OCI-LY3 (cell line): Measurements from ENCODE around the gene ZNF865.

Experiments used
- H2AFZ ChIP-seq: fragments of 200-600, 300-600 bp; shearing (Covaris generic); 2 replicates; pipeline ENCODE4 v1.6.0; 2014; ENCODE audit warnings: antibody characterized with exemption, low read depth, low read length
- H3K27ac ChIP-seq: fragments of 200-600, 300-600 bp; sonication (generic); 2 replicates; pipeline ENCODE4 v1.5.1; 2014; ENCODE audit warnings: mild to moderate bottlenecking, low read length, moderate library complexity, mixed read lengths
- H3K27me3 ChIP-seq: fragments of 200-600, 300-600 bp; sonication (generic); 2 replicates; pipeline ENCODE4 v1.6.1; 2014; ENCODE audit warnings: low read depth, low read length, mixed read lengths
- H3K36me3 ChIP-seq: fragments of 200-600, 300-600 bp; sonication (generic); replicated peaks from 2 replicates; pipeline ENCODE3; 2014; ENCODE audit warnings: low read depth, low read length, mixed read lengths
- H3K4me1 ChIP-seq: fragments of 300-600, 200-600 bp; sonication (generic); 2 replicates; pipeline ENCODE4 v1.6.1; 2014; ENCODE audit warnings: low read length, mixed read lengths
- H3K4me2 ChIP-seq: fragments of 200-600, 300-600 bp; sonication (generic); 2 replicates; pipeline ENCODE4 v1.6.1; 2014; ENCODE audit warnings: low read length, mixed read lengths
- H3K4me3 ChIP-seq: fragments of 300-600, 200-600 bp; sonication (generic); 2 replicates; pipeline ENCODE4 v1.5.1; 2014; ENCODE audit warnings: antibody characterized with exemption, mild to moderate bottlenecking, low read length, moderate library complexity
- H3K79me2 ChIP-seq: fragments of 300-600, 200-600 bp; shearing (Covaris generic); 2 replicates; pipeline ENCODE4 v1.6.1; 2014; ENCODE audit warnings: mild to moderate bottlenecking, low read length, mixed read lengths
- H3K9ac ChIP-seq: fragments of 300-600, 200-600 bp; shearing (Covaris generic); 2 replicates; pipeline ENCODE4 v1.6.0; 2014; ENCODE audit warnings: mild to moderate bottlenecking, low read length, moderate library complexity
- H3K9me3 ChIP-seq: fragments of 200-600, 300-600 bp; shearing (Covaris generic); 2 replicates; pipeline ENCODE4 v1.6.1; 2014; ENCODE audit warnings: low read length, mixed read lengths; ENCODE audit not compliant: insufficient read depth
- H4K20me1 ChIP-seq: fragments of 200-600, 300-600 bp; sonication (generic); 2 replicates; pipeline ENCODE4 v1.6.1; 2016; ENCODE audit warnings: low read length, mixed read lengths; ENCODE audit not compliant: insufficient read depth
- EZH2phosphoT487 ChIP-seq: fragments of 200-600 bp; shearing (Covaris generic); IDR thresholded peaks from 2 replicates; pipeline ENCODE4 v1.6.1; 2018; ENCODE audit warnings: antibody characterized with exemption, mixed run types, low read depth
- TF ChIP-seq, protein P1 (sequence below): fragments of 200-600, 300-600 bp; sonication (generic); IDR thresholded peaks from 2 replicates; pipeline ENCODE4 v1.5.1; 2014; ENCODE audit warnings: antibody characterized with exemption, low read length, low read depth

ZNF865 gene

DNA sequence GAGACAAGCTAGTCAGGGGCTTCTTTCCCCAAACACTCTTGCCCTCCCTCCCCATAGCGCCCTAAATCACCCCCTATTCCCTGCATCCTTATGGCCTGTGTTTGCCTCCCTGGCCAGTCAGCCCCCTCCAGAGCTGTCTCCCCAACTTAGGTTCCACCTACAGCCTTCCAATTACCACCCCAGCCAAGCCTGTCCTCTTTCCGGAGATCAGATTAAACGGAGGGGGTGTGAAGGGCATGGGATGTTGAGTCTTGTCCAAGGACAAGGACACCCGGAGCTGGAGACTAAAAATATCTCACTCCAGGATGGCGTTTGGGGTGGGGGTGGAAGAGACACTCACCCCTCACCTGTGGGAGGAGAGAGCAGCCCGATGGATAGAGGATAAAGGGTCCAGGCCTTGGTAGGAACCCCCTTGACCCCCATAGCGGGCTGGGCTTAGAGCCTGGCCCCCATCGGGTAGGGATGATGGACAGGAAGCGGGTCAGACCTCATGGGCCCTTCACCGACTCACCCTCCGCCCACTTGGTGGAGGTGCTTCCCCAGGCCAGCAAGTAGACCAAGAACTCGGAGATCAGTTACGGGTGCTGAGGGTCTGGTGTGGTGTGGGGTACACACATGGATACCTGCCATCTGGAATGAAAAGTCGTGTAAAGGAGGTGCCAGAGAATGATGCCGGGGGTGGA lies 6.0 kb downstream of the ZNF865 start:
- peaks cover 55% of the 10 kb centered on the region for H3K79me2 ChIP-seq
- peaks cover 29% of the 10 kb centered on the region for H3K4me1 ChIP-seq
- peak overlapping the region; percentile 59 for H3K4me3 ChIP-seq
- H4K20me1 ChIP-seq = peaks cover 5% of the 10 kb centered on the region
- H3K27ac ChIP-seq = peak overlapping the region; percentile 88
- H3K4me2 ChIP-seq = peak overlapping the region; percentile 86
- no peak for TF ChIP-seq EZH2phosphoT487
- TF ChIP-seq, protein P1, sequence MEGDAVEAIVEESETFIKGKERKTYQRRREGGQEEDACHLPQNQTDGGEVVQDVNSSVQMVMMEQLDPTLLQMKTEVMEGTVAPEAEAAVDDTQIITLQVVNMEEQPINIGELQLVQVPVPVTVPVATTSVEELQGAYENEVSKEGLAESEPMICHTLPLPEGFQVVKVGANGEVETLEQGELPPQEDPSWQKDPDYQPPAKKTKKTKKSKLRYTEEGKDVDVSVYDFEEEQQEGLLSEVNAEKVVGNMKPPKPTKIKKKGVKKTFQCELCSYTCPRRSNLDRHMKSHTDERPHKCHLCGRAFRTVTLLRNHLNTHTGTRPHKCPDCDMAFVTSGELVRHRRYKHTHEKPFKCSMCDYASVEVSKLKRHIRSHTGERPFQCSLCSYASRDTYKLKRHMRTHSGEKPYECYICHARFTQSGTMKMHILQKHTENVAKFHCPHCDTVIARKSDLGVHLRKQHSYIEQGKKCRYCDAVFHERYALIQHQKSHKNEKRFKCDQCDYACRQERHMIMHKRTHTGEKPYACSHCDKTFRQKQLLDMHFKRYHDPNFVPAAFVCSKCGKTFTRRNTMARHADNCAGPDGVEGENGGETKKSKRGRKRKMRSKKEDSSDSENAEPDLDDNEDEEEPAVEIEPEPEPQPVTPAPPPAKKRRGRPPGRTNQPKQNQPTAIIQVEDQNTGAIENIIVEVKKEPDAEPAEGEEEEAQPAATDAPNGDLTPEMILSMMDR = no peak
- H3K9ac ChIP-seq = peak overlapping the region; percentile 49
- no peaks in the 10 kb centered on the region for H3K9me3 ChIP-seq
- H3K27me3 ChIP-seq = no peaks in the 10 kb centered on the region
- peaks cover 44% of the 10 kb centered on the region for H3K36me3 ChIP-seq
- no peak overlapping the region for H2AFZ ChIP-seq

DNA sequence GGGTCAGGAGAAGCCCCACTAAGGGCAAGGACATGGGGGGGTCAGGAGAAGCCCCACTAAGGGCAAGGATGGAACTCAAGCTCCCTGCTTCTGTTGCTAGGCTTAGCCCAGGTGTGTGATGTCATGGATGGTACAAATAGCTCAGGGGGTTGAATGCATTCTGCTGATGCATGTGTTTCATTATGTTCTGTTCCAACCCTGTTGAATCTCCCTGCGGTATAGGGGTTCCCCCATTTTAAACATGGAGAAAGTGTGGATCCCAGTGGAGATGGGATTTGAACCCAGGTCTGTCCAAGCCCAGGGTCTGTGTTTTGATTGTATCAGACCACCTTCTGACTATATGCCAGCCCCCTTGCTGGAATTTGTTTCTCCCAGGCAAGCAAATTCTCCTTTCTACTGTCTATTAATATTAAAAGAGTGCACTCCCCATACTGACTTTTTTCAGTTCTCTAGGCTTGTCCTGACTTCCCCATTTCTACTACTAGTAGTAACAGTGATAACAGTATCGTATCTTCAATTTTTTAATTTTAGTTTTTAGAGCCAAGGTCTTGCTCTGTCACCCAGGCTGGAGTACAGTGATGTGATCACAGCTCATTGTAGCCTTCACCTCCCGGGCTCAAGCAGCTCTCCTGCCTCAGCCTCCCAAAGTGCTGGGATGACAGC lies 6.7 kb downstream of the ZNF865 start:
- H3K27me3 ChIP-seq = no peaks in the 10 kb centered on the region
- H3K79me2 ChIP-seq = peaks cover 48% of the 10 kb centered on the region
- peaks cover 5% of the 10 kb centered on the region for H4K20me1 ChIP-seq
- H3K4me1 ChIP-seq = peaks cover 23% of the 10 kb centered on the region
- H3K9ac ChIP-seq = peak overlapping the region; percentile 49
- H3K9me3 ChIP-seq = no peaks in the 10 kb centered on the region
- peak overlapping the region; percentile 59 for H3K4me3 ChIP-seq
- H3K36me3 ChIP-seq = peaks cover 40% of the 10 kb centered on the region
- peak overlapping the region; percentile 86 for H3K4me2 ChIP-seq
- H3K27ac ChIP-seq = peak overlapping the region; percentile 88
- H2AFZ ChIP-seq = no peak overlapping the region
- no peak for TF ChIP-seq EZH2phosphoT487
- TF ChIP-seq, protein P1 = no peak

DNA sequence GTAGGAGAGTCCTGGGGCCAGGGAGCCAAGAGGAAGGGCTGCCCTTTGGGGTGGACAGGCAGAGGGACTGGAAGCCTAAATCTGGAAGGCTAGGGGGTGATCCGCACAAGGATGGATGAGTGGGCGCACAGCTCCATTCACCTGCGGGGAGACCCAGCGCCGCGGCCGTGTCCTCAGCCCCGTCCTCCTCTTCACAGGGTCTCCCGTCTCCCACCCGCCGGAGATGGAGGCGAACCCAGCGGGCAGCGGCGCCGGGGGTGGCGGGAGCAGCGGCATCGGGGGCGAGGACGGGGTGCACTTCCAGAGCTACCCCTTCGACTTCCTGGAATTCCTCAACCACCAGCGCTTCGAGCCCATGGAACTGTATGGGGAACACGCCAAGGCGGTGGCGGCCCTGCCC lies 7.9 kb downstream of the ZNF865 start:
- TF ChIP-seq, protein P1 = no peak
- TF ChIP-seq EZH2phosphoT487 = no peak
- no peak overlapping the region for H3K9ac ChIP-seq
- H3K4me2 ChIP-seq = no peak overlapping the region
- peaks cover 39% of the 10 kb centered on the region for H3K79me2 ChIP-seq
- no peaks in the 10 kb centered on the region for H3K27me3 ChIP-seq
- no peak overlapping the region for H2AFZ ChIP-seq
- H4K20me1 ChIP-seq = peaks cover 5% of the 10 kb centered on the region
- H3K27ac ChIP-seq = no peak overlapping the region
- H3K9me3 ChIP-seq = no peaks in the 10 kb centered on the region
- H3K4me3 ChIP-seq = no peak overlapping the region
- H3K4me1 ChIP-seq = peaks cover 23% of the 10 kb centered on the region
- peaks cover 41% of the 10 kb centered on the region for H3K36me3 ChIP-seq

DNA sequence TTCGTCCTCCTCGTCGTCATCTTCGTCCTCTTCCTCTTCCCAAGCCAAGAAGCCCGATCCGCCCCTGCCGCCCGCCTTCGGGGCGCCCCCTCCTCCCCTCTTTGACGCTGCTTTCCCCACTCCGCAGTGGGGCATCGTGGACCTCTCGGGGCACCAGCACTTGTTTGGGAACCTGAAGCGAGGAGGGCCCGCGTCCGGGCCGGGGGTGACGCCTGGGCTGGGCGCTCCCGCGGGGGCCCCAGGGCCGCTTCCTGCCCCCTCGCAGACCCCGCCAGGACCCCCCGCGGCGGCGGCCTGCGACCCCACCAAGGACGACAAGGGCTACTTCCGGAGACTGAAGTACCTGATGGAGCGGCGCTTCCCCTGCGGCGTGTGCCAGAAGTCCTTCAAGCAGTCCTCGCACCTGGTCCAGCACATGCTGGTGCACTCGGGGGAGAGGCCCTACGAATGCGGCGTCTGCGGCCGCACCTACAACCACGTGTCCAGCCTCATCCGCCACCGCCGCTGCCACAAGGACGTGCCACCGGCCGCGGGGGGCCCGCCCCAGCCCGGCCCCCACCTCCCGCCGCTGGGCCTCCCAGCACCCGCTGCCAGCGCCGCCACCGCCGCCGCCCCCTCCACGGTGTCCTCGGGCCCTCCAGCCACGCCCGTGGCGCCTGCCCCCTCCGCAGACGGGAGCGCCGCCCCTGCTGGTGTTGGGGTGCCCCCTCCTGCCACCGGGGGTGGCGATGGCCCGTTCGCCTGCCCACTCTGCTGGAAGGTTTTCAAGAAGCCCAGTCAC lies 8.7 kb downstream of the ZNF865 start:
- TF ChIP-seq, protein P1 = no peak
- no peak for TF ChIP-seq EZH2phosphoT487
- peaks cover 23% of the 10 kb centered on the region for H3K4me1 ChIP-seq
- H3K9ac ChIP-seq = no peak overlapping the region
- no peak overlapping the region for H3K4me3 ChIP-seq
- H2AFZ ChIP-seq = no peak overlapping the region
- peaks cover 33% of the 10 kb centered on the region for H3K79me2 ChIP-seq
- no peak overlapping the region for H3K4me2 ChIP-seq
- no peak overlapping the region for H3K27ac ChIP-seq
- H4K20me1 ChIP-seq = peaks cover 5% of the 10 kb centered on the region
- H3K27me3 ChIP-seq = no peaks in the 10 kb centered on the region
- H3K9me3 ChIP-seq = no peaks in the 10 kb centered on the region
- H3K36me3 ChIP-seq = peaks cover 37% of the 10 kb centered on the region
